Upper lobe of right lung (tissue), 1 donor: ENCODE results near the gene ATP6V1C2. TPM values are rescaled to one million over a fixed set of nuclear protein-coding genes. Genes with fewer than 3 reads are reported as not detected.

Experiments
- ATAC-seq: fragments of 200-7000 bp; cut with Tn5 transposase; one replicate; pipeline ENCODE4 v1.9.1; 2020; ENCODE audit warnings: mild to moderate bottlenecking, moderate library complexity
- DNase-seq: peaks from one replicate; pipeline ENCODE4 v3.0.0-alpha.2; 2020
- H3K27ac ChIP-seq: fragments of 200-600 bp; one replicate; pipeline ENCODE4 v1.8.0; 2022
- H3K27me3 ChIP-seq: fragments of 200-600 bp; one replicate; pipeline ENCODE4 v1.8.0; 2022; ENCODE audit warnings: mild to moderate bottlenecking
- H3K36me3 ChIP-seq: fragments of 200-600 bp; one replicate; pipeline ENCODE4 v1.8.0; 2022
- H3K4me1 ChIP-seq: fragments of 200-600 bp; one replicate; pipeline ENCODE4 v1.8.0; 2022
- H3K4me3 ChIP-seq: fragments of 200-600 bp; one replicate; pipeline ENCODE4 v1.8.0; 2022; ENCODE audit warnings: mild to moderate bottlenecking
- H3K9me3 ChIP-seq: fragments of 200-600 bp; one replicate; pipeline ENCODE4 v1.8.0; 2022
- CTCF ChIP-seq: fragments of 200-600 bp; IDR thresholded peaks from one replicate; pipeline ENCODE4 v1.8.0; 2022; ENCODE audit warnings: antibody characterized with exemption
- intact Hi-C: fragments of 100-400 bp; cut with DNase I; formaldehyde crosslinking; loops from one replicate; pipeline ENCODE4 v1.11.0; 2022
- total RNA-seq: library from RNA; stranded (reverse); fragmentation: NEBNext Ultra II Directional; extraction: Animal tissue kit (Norgen Biotek cat#: 25700); gene quantifications from one replicate; pipeline ENCODE4 v1.2.1, GENCODE V29; 2021
- donor health status: DM: no; HTN: yes; CAD: no; lungs with severe emphysema.

The ATP6V1C2 gene
- total RNA-seq, 1 donor from 2014 or later = not detected

- ATAC-seq (no peak), DNase-seq (no peak)
- Histone ChIP-seq H3K27me3 (peaks cover 26% of the 10 kb centered on the region), H3K27ac (no peak overlapping the region), H3K9me3 (no peaks in the 10 kb centered on the region), H3K36me3 (no peaks in the 10 kb centered on the region), H3K4me1 (peaks cover 5% of the 10 kb centered on the region), H3K4me3 (no peak overlapping the region)
- intact Hi-C loops = no loop called here
- no peak for TF ChIP-seq CTCF
These were observed 3.8 kb upstream of the ATP6V1C2 start for GRCh38 chr2:10717628-10718027.

GRCh38 chr2:10720306-10720705, 1.1 kb upstream of the ATP6V1C2 start:
- ATAC-seq (no peak), DNase-seq (no peak)
- H3K4me3 ChIP-seq = no peak overlapping the region
- H3K27ac ChIP-seq = no peak overlapping the region
- intact Hi-C loops = no loop called here
- peaks cover 5% of the 10 kb centered on the region for H3K4me1 ChIP-seq
- peaks cover 52% of the 10 kb centered on the region for H3K27me3 ChIP-seq
- no peak for TF ChIP-seq CTCF
- no peaks in the 10 kb centered on the region for H3K9me3 ChIP-seq
- no peaks in the 10 kb centered on the region for H3K36me3 ChIP-seq

GRCh38 chr2:10720947-10721395, 459 bp upstream of the ATP6V1C2 start:
- Histone ChIP-seq H3K36me3 (no peaks in the 10 kb centered on the region), H3K4me1 (peaks cover 5% of the 10 kb centered on the region), H3K4me3 (peak overlapping the region; percentile 49), H3K27me3 (peaks cover 54% of the 10 kb centered on the region), H3K27ac (no peak overlapping the region), H3K9me3 (no peaks in the 10 kb centered on the region)
- ATAC-seq = peak; percentile 43
- no peak for TF ChIP-seq CTCF
- no peak for DNase-seq
- intact Hi-C loops = no loop called here

GRCh38 chr2:10722252-10722825, 909 bp downstream of the ATP6V1C2 start:
- intact Hi-C loops = no loop called here
- H3K27me3 ChIP-seq = peaks cover 54% of the 10 kb centered on the region
- ATAC-seq (peak; percentile 3), DNase-seq (no peak)
- peak overlapping the region; percentile 49 for H3K4me3 ChIP-seq
- H3K9me3 ChIP-seq = no peaks in the 10 kb centered on the region
- H3K36me3 ChIP-seq = no peaks in the 10 kb centered on the region
- no peak overlapping the region for H3K27ac ChIP-seq
- no peak for TF ChIP-seq CTCF
- H3K4me1 ChIP-seq = peaks cover 5% of the 10 kb centered on the region

- TF ChIP-seq CTCF = no peak
- no peak overlapping the region for H3K27ac ChIP-seq
- H3K4me1 ChIP-seq = no peaks in the 10 kb centered on the region
- DNase-seq = no peak
- H3K27me3 ChIP-seq = no peaks in the 10 kb centered on the region
- ATAC-seq = no peak
- H3K36me3 ChIP-seq = no peaks in the 10 kb centered on the region
- H3K4me3 ChIP-seq = no peak overlapping the region
- intact Hi-C loops = no loop called here
- H3K9me3 ChIP-seq = no peaks in the 10 kb centered on the region
These were observed 11.6 kb downstream of the ATP6V1C2 start for GRCh38 chr2:10732924-10733565.
